H1 (cell line): ENCODE results near the gene NWD2. TPM values are rescaled to one million over a fixed set of nuclear protein-coding genes. Genes with fewer than 3 reads are reported as not detected.

Experiments
- POLR2AphosphoS5 ChIP-seq: IDR thresholded peaks from 2 replicates; pipeline ENCODE4 v1.6.1; 2011; ENCODE audit warnings: low read depth, low read length
- polyA plus RNA-seq, 7 experiments: library from polyadenylated mRNA; depleted of rRNA in 3 of 7; stranded (reverse) in 5 of 7; unstranded in 2 of 7; fragments of >200 nt in 5 of 7; fragments of 200-250 nt in 2 of 7; gene quantifications; 1 replicate in 5 of 7; 2 replicates in 1 of 7; 4 replicates in 1 of 7; pipeline versions ENCODE4 v1.2.1 to v1.2.3, GENCODE V29; 2011 to 2013; ENCODE audit warnings: missing spikeins in 2 of 7, mixed read lengths in 2 of 7
- total RNA-seq: library from RNA; stranded (reverse); fragmentation: NEBNext Ultra II Directional; extraction: Animal tissue kit (Norgen Biotek cat#: 25700); gene quantifications from 2 replicates; pipeline ENCODE4 v1.2.1, GENCODE V29; 2021

Gene NWD2
- total and polyA plus RNA-seq, 2 of the 8 experiments (the other 6 are each of a cell fraction or from before 2014, with no cell fraction given) = under 0.01 TPM; not detected in 1

DNA sequence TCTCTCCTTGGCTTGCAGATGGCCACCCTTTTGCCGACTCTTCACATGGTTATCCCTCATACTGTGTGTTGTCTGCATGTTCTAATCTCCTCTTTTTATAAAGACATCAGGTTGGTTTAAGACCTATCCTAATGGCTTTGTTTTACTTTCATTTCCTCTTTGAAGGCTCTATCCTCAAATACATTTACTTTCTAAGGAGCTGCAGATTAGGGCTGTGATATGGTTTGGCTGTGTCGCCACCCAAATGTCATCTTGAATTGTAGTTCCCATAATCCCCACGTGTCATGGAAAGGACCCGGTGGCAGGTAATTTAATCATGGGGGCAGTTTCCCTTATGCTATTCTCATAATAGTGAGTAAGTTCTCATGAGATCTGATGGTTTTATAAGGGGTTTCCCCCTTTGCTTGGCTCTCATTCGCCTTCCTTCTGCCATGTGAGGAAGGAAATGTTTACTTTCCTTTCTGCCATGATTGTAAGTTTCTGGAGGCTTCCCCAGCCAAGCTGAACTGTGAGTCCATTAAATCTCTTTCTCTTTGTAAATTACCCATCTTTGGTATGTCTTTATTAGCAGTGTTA is 237.1 kb downstream of the NWD2 start (continued):
- TF ChIP-seq POLR2AphosphoS5 = no peak
